C4-2B (cell line): ENCODE results near the gene PRDX4.

Experiments used
- ZFX ChIP-seq: fragments of 450-650 bp; IDR thresholded peaks from 2 replicates; pipeline ENCODE4 v1.6.1; 2017
- TF ChIP-seq, protein P1 (sequence below): fragments of 450-650 bp; conservative IDR thresholded peaks from 2 replicates; pipeline ENCODE4 v1.5.1; 2017; ENCODE audit warnings: mild to moderate bottlenecking

DNA sequence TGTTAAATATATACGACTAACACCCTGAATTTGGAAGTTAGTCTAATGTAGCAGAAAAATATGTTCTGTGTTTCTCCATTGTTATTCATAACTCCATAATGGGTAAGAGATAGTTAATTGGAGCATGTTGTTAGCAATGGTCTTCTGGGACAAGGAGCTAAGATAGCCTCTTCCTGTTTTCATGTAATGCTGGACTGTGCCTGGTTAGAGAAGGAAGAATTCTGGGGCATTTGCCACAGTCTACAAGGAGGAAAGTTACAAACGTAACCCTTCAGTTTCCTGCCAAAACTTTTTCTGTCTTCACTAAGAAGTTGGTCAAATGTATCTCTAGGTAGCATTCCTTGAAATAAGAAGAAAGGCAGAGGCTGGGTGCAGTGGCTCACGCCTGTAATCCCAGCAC, 5.8 kb downstream of the PRDX4 start:
- TF ChIP-seq, protein P1, sequence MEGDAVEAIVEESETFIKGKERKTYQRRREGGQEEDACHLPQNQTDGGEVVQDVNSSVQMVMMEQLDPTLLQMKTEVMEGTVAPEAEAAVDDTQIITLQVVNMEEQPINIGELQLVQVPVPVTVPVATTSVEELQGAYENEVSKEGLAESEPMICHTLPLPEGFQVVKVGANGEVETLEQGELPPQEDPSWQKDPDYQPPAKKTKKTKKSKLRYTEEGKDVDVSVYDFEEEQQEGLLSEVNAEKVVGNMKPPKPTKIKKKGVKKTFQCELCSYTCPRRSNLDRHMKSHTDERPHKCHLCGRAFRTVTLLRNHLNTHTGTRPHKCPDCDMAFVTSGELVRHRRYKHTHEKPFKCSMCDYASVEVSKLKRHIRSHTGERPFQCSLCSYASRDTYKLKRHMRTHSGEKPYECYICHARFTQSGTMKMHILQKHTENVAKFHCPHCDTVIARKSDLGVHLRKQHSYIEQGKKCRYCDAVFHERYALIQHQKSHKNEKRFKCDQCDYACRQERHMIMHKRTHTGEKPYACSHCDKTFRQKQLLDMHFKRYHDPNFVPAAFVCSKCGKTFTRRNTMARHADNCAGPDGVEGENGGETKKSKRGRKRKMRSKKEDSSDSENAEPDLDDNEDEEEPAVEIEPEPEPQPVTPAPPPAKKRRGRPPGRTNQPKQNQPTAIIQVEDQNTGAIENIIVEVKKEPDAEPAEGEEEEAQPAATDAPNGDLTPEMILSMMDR, result no peak
- TF ChIP-seq ZFX, result no peak
